HepG2 (cell line): ENCODE measurements around the gene SNRNP48. TPM values are rescaled to one million over a fixed set of nuclear protein-coding genes. Genes with fewer than 3 reads are reported as not detected.
A peak's percentile ranks its signal among the peaks of the same experiment; 100 is the strongest.

Experiments
- AHR ChIP-seq: IDR thresholded peaks from 2 replicates; pipeline ENCODE4 v1.6.1; 2018; ENCODE audit warnings: missing genetic modification reagents, missing compliant biosample characterization
- ARNTL ChIP-seq: sonication (generic); formaldehyde crosslinking; IDR thresholded peaks from 2 replicates; pipeline ENCODE4 v1.4.0; 2020; ENCODE audit warnings: mild to moderate bottlenecking, missing genetic modification reagents
- HOXA5 ChIP-seq: sonication (generic); formaldehyde crosslinking; IDR thresholded peaks from 2 replicates; pipeline ENCODE4 v1.4.0; 2020; ENCODE audit warnings: missing genetic modification reagents
- JARID2 ChIP-seq: sonication (generic); formaldehyde crosslinking; IDR thresholded peaks from 2 replicates; pipeline ENCODE4 v1.8.1; 2023; ENCODE audit warnings: missing genetic modification reagents, inconsistent platforms; ENCODE audit not compliant: insufficient replicate concordance
- KAT8 ChIP-seq: IDR thresholded peaks from 2 replicates; pipeline ENCODE4 v1.6.1; 2016; ENCODE audit warnings: missing genetic modification reagents, missing compliant biosample characterization
- KLF9 ChIP-seq: IDR thresholded peaks from 2 replicates; pipeline ENCODE4 v1.6.1; 2016; ENCODE audit warnings: low read depth
- MAZ ChIP-seq, 2 experiments: sonication (generic) in 1 of 2; formaldehyde crosslinking in 1 of 2; IDR thresholded peaks; 2 replicates each; pipeline versions ENCODE4 v1.5.0 to v1.6.1; 2012 to 2020; ENCODE audit warnings: low read depth in 2 of 2, mild to moderate bottlenecking in 2 of 2, borderline replicate concordance in 1 of 2, improper control_type of control experiment in 1 of 2, low read length in 1 of 2, missing genetic modification reagents in 1 of 2, moderate library complexity in 1 of 2
- MED1 ChIP-seq: sonication (generic); formaldehyde crosslinking; IDR thresholded peaks from 2 replicates; pipeline ENCODE4 v1.4.0; 2020; ENCODE audit warnings: missing genetic modification reagents
- PHF5A ChIP-seq: IDR thresholded peaks from one replicate; pipeline ENCODE4 v1.6.1; 2018; ENCODE audit warnings: low read depth, missing genetic modification reagents; ENCODE audit not compliant: unreplicated experiment
- RAD21 ChIP-seq: fragments of 450-650 bp; formaldehyde crosslinking; IDR thresholded peaks from 2 replicates; pipeline ENCODE4 v1.5.0; 2020; ENCODE audit warnings: mild to moderate bottlenecking
- RBM39 ChIP-seq: fragments of 200-400 bp; formaldehyde crosslinking; IDR thresholded peaks from one replicate; pipeline ENCODE4 v1.6.1; 2018; ENCODE audit warnings: antibody characterized with exemption, mild to moderate bottlenecking, low read depth, low read length; ENCODE audit not compliant: poor library complexity, severe bottlenecking
- REXO4 ChIP-seq: sonication (generic); formaldehyde crosslinking; IDR thresholded peaks from 2 replicates; pipeline ENCODE4 v1.8.0; 2022; ENCODE audit warnings: missing genetic modification reagents, mild to moderate bottlenecking, borderline replicate concordance
- SRSF4 ChIP-seq: fragments of 200-400 bp; formaldehyde crosslinking; IDR thresholded peaks from one replicate; pipeline ENCODE4 v1.6.1; 2018; ENCODE audit warnings: mild to moderate bottlenecking, low read depth, low read length, moderate library complexity; ENCODE audit not compliant: poor library complexity, severe bottlenecking
- SSRP1 ChIP-seq: IDR thresholded peaks from 2 replicates; pipeline ENCODE4 v1.6.1; 2016; ENCODE audit warnings: control low read depth
- TGIF2 ChIP-seq: IDR thresholded peaks from 2 replicates; pipeline ENCODE4 v1.6.1; 2016; ENCODE audit warnings: control low read depth, missing compliant biosample characterization
- YEATS4 ChIP-seq: sonication (generic); formaldehyde crosslinking; IDR thresholded peaks from 2 replicates; pipeline ENCODE4 v1.4.0; 2020; ENCODE audit warnings: missing genetic modification reagents, borderline replicate concordance
- ZFY ChIP-seq: sonication (generic); formaldehyde crosslinking; IDR thresholded peaks from 2 replicates; pipeline ENCODE4 v1.4.0; 2020; ENCODE audit warnings: missing genetic modification reagents
- ZKSCAN8 ChIP-seq: IDR thresholded peaks from 2 replicates; pipeline ENCODE4 v1.6.1; 2016; ENCODE audit warnings: borderline replicate concordance, missing genetic modification reagents, missing compliant biosample characterization
- ZNF232 ChIP-seq: sonication (generic); formaldehyde crosslinking; IDR thresholded peaks from 2 replicates; pipeline ENCODE4 v1.4.0; 2020; ENCODE audit warnings: missing genetic modification reagents, borderline replicate concordance
- ZNF274 ChIP-seq: sonication (generic); formaldehyde crosslinking; IDR thresholded peaks from 2 replicates; pipeline ENCODE4 v1.5.1; 2020; ENCODE audit warnings: mild to moderate bottlenecking, missing genetic modification reagents
- ZNF44 ChIP-seq: sonication (generic); formaldehyde crosslinking; IDR thresholded peaks from 2 replicates; pipeline ENCODE4 v1.5.1; 2020; ENCODE audit warnings: mild to moderate bottlenecking, missing genetic modification reagents
- ZNF501 ChIP-seq: sonication (generic); formaldehyde crosslinking; IDR thresholded peaks from 2 replicates; pipeline ENCODE4 v1.5.1; 2020; ENCODE audit warnings: mild to moderate bottlenecking, moderate library complexity, missing genetic modification reagents
- ZNF546 ChIP-seq: sonication (generic); formaldehyde crosslinking; conservative IDR thresholded peaks from 2 replicates; pipeline ENCODE4 v1.8.1; 2023; ENCODE audit warnings: mild to moderate bottlenecking, missing genetic modification reagents
- ZNF589 ChIP-seq: sonication (generic); formaldehyde crosslinking; conservative IDR thresholded peaks from 2 replicates; pipeline ENCODE4 v1.8.0; 2022; ENCODE audit warnings: mild to moderate bottlenecking, moderate library complexity, missing genetic modification reagents
- ZNF619 ChIP-seq: sonication (generic); formaldehyde crosslinking; IDR thresholded peaks from 2 replicates; pipeline ENCODE4 v1.4.0; 2020; ENCODE audit warnings: mild to moderate bottlenecking, missing genetic modification reagents
- polyA plus RNA-seq, 8 experiments: library from polyadenylated mRNA; depleted of rRNA in 3 of 8; stranded (reverse) in 7 of 8; unstranded in 1 of 8; fragments of >200 nt; fragmentation: Illumina TruSeq in 4 of 8; extraction: Trizol in 4 of 8; gene quantifications; 2 replicates each; pipeline versions ENCODE4 v1.2.1 to v1.2.3, GENCODE V29; 2011 to 2016; ENCODE audit warnings: low read depth in 4 of 8, missing spikeins in 1 of 8, mixed read lengths in 1 of 8; ENCODE audit not compliant: insufficient read depth in 1 of 8
- total RNA-seq, 5 experiments: library from RNA; depleted of rRNA; stranded (reverse); fragments of >200 nt; fragmentation: Illumina TruSeq; extraction: Trizol; gene quantifications; 2 replicates each; pipeline ENCODE4 v1.2.3, GENCODE V29; 2016; ENCODE audit warnings: low read depth in 1 of 5
- TF ChIP-seq, protein P1 (sequence below): sonication (generic); formaldehyde crosslinking; IDR thresholded peaks from 2 replicates; pipeline ENCODE4 v1.5.0; 2020; ENCODE audit warnings: missing genetic modification reagents
- TF ChIP-seq, protein P2 (sequence below): sonication (generic); formaldehyde crosslinking; IDR thresholded peaks from 2 replicates; pipeline ENCODE4 v1.5.1; 2020; ENCODE audit warnings: mild to moderate bottlenecking, missing genetic modification reagents
- TF ChIP-seq, protein P3 (sequence below): sonication (generic); formaldehyde crosslinking; IDR thresholded peaks from 2 replicates; pipeline ENCODE4 v1.5.0; 2020; ENCODE audit warnings: mild to moderate bottlenecking, missing genetic modification reagents

Gene SNRNP48
- total and polyA plus RNA-seq, 2 of the 13 experiments (the other 11 are each of a cell fraction or from before 2014, with no cell fraction given) = 17.5 to 47.5 TPM

DNA sequence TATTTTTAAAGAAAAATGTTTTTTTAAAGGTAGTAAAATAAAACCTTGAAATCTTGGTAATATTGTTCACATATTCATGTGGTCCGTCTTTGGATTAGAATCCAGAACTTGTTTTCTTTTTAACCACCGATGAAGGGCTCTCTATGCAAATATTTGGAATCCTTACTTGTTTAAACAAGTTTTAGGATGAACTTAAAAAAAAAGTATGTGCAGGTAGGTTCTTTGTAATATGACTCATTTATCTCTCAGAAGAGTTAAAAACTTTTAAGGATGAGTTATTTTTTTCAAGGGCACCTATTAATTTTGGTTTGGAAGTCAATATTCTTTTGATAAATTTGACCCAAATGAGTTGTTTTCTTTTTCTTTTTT lies 39.6 kb upstream of the SNRNP48 start (continued):
- TF ChIP-seq PHF5A (CRISPR knock-in tag) (no peak), MAZ (IDR thresholded peaks at IDR 0.05; ENCODE audit: borderline replicate concordance, low read depth, low read length) (no peak), MAZ (CRISPR knock-in tag; IDR thresholded peaks at IDR 0.05; ENCODE audit: low read depth) (no peak), KLF9 (CRISPR knock-in tag) (no peak), ZNF589 (CRISPR knock-in tag) (no peak), HOXA5 (CRISPR knock-in tag) (no peak), KAT8 (peak; percentile 74), ZNF232 (no peak), JARID2 (no peak), TGIF2 (CRISPR knock-in tag) (no peak), ZNF44 (CRISPR knock-in tag) (no peak), MED1 (CRISPR knock-in tag) (0 out of 2 replicates have a peak, but pooled peaks have one; percentile 52), ARNTL (CRISPR knock-in tag) (no peak), REXO4 (CRISPR knock-in tag) (no peak), ZNF274 (no peak), ZNF546 (CRISPR knock-in tag) (no peak), ZNF619 (CRISPR knock-in tag) (no peak), AHR (CRISPR knock-in tag) (no peak), YEATS4 (CRISPR knock-in tag) (no peak; the same call in 1 of the 2 replicates), ZKSCAN8 (CRISPR knock-in tag) (no peak; the same call in 1 of the 2 replicates), ZFY (CRISPR knock-in tag) (no peak), SRSF4 (no peak), SSRP1 (CRISPR knock-in tag) (no peak), ZNF501 (CRISPR knock-in tag) (no peak), RAD21 (CRISPR knock-in tag) (no peak), RBM39 (no peak)
- TF ChIP-seq, protein P1, sequence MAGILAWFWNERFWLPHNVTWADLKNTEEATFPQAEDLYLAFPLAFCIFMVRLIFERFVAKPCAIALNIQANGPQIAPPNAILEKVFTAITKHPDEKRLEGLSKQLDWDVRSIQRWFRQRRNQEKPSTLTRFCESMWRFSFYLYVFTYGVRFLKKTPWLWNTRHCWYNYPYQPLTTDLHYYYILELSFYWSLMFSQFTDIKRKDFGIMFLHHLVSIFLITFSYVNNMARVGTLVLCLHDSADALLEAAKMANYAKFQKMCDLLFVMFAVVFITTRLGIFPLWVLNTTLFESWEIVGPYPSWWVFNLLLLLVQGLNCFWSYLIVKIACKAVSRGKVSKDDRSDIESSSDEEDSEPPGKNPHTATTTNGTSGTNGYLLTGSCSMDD (CRISPR knock-in tag) = no peak
- TF ChIP-seq, protein P2, sequence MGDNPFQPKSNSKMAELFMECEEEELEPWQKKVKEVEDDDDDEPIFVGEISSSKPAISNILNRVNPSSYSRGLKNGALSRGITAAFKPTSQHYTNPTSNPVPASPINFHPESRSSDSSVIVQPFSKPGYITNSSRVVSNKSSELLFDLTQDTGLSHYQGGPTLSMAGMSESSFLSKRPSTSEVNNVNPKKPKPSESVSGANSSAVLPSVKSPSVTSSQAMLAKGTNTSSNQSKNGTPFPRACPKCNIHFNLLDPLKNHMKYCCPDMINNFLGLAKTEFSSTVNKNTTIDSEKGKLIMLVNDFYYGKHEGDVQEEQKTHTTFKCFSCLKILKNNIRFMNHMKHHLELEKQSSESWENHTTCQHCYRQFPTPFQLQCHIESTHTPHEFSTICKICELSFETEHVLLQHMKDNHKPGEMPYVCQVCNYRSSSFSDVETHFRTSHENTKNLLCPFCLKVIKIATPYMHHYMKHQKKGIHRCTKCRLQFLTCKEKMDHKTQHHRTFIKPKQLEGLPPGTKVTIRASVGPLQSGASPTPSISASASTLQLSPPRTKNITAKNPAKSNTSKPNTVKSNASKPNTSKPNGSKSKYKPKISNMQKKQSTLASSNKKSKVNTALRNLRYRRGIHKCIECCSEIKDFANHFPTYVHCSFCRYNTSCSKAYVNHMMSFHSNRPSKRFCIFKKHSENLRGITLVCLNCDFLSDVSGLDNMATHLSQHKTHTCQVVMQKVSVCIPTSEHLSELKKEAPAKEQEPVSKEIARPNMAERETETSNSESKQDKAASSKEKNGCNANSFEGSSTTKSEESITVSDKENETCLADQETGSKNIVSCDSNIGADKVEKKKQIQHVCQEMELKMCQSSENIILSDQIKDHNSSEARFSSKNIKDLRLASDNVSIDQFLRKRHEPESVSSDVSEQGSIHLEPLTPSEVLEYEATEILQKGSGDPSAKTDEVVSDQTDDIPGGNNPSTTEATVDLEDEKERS (CRISPR knock-in tag) = 0 out of 2 replicates have a peak, but pooled peaks have one; percentile 46
- TF ChIP-seq, protein P3, sequence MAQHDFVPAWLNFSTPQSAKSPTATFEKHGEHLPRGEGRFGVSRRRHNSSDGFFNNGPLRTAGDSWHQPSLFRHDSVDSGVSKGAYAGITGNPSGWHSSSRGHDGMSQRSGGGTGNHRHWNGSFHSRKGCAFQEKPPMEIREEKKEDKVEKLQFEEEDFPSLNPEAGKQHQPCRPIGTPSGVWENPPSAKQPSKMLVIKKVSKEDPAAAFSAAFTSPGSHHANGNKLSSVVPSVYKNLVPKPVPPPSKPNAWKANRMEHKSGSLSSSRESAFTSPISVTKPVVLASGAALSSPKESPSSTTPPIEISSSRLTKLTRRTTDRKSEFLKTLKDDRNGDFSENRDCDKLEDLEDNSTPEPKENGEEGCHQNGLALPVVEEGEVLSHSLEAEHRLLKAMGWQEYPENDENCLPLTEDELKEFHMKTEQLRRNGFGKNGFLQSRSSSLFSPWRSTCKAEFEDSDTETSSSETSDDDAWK (CRISPR knock-in tag) = no peak
